ENCODE results near the gene DOP1A. TPM values are rescaled to one million over a fixed set of nuclear protein-coding genes. Genes with fewer than 3 reads are reported as not detected.

The DOP1A gene
- total and polyA plus RNA-seq, 2 of the 13 experiments (the other 11 are each of a cell fraction or from before 2014, with no cell fraction given) = 5.2 to 16.7 TPM

- ChIA-PET CTCF (ENCODE audit: low intra/inter-chr PET ratio, low total read pairs) (interaction anchor here (1.1 to 2.0 kb wide), 2 partner anchors 787 to 806 kb away, joined by 4 to 9 read pairs; no protein-coding TSS in a partner anchor), POLR2A (no interaction called here)
- no TSS peak for BruUV-seq (replicated peaks)
- Histone ChIP-seq H3K9me3 (ENCODE audit: low read length) (no peaks in the 10 kb centered on the region), H4K20me1 (ENCODE audit: insufficient read depth, low read length) (no peaks in the 10 kb centered on the region), H3K36me3 (replicated peaks in 1 of 2; ENCODE audit: control insufficient read depth in 1 of 2, insufficient read depth in 2 of 2, low read length in 2 of 2) (peaks cover 12 to 21% of the 10 kb centered on the region in 2 experiments), H2AFZ (ENCODE audit: low read length) (no peak overlapping the region), H3K27me3 (ENCODE audit: control insufficient read depth in 1 of 2, insufficient read depth in 2 of 2, low read length in 2 of 2) (no peaks in the 10 kb centered on the region), H3K27ac (ENCODE audit: extremely low read length, insufficient read depth, low read length) (no peak overlapping the region), H3K9ac (ENCODE audit: insufficient read depth, low read depth, low read length) (no peak overlapping the region), H3K4me2 (ENCODE audit: low read depth, low read length) (no peak overlapping the region), H3K79me2 (ENCODE audit: insufficient read depth, low read length) (no peaks in the 10 kb centered on the region), H3K4me3 (replicated peaks in 1 of 3; ENCODE audit: insufficient read depth in 1 of 3, low read depth in 2 of 3, low read length in 3 of 3) (no peak overlapping the region), H3K4me1 (ENCODE audit: insufficient read depth, low read length) (no peaks in the 10 kb centered on the region)
- intact Hi-C loops (cut with micrococcal nuclease; ENCODE audit: unreplicated experiment) = loop anchor here (1.0 to 10.0 kb wide), 3 partner anchors 273 to 695 kb away; partner anchors contain the start of gene TPBG
- DNase-seq (ENCODE audit: low spot score) (peak; percentile 42), ATAC-seq (peak; percentile 90), FAIRE-seq (peak; percentile 55)
- in situ Hi-C loops (cut with HindIII; ENCODE audit: extremely low pct_ligation_motif_present, low pct_unique_long_range_greater_than_20kb) = loop anchor here (5.0 to 25.0 kb wide), 3 partner anchors 471 to 786 kb away; partner anchors contain the start of gene TPBG
- TF ChIP-seq ASH2L (IDR thresholded peaks at IDR 0.05; ENCODE audit: insufficient read length, low read depth, low read length) = peak; percentile 24
- peak; percentile 37; the same call in 1 of the 2 replicates for TF ChIP-seq RAD21 (CRISPR knock-in tag; IDR thresholded peaks at IDR 0.05)
- TF ChIP-seq SMC3 (IDR thresholded peaks at IDR 0.05; ENCODE audit: low read length) = peak; percentile 71
- no peak for TF ChIP-seq RBFOX2 (IDR thresholded peaks at IDR 0.05; ENCODE audit: low read depth, low read length)
- no peak for TF ChIP-seq ZNF761 (CRISPR knock-in tag; conservative IDR thresholded peaks at IDR 0.05)
- peak; percentile 87 for TF ChIP-seq STAG1 (CRISPR knock-in tag; IDR thresholded peaks at IDR 0.05)
- no peak for TF ChIP-seq ZBTB7B (CRISPR knock-in tag; IDR thresholded peaks at IDR 0.05)
- TF ChIP-seq ZNF350 (CRISPR knock-in tag; IDR thresholded peaks at IDR 0.05; ENCODE audit: borderline replicate concordance, low read depth) = no peak
- TF ChIP-seq CTCF (CRISPR knock-in tag; IDR thresholded peaks at IDR 0.05) = peak; percentile 76
- 47% methylated on average over 4 of the region's 4 CpGs for WGBS (ENCODE audit: low lambda C conversion rate)
These were observed 9.7 kb upstream of the DOP1A start for GRCh38 chr6:83057705-83058321.
